GM21423 (cell line): ENCODE measurements around the gene POU2F3.
"Not testable (repeated sequence)": the region's sequence is repeated elsewhere in the genome, so short reads cannot be mapped to it uniquely, and the experiment has no call there.

Experiments
- ATAC-seq: cut with Tn5 transposase; IDR thresholded peaks from one replicate; pipeline ENCODE4 v1.9.1; 2021; ENCODE audit warnings: mild to moderate bottlenecking, moderate library complexity; ENCODE audit not compliant: unreplicated experiment

POU2F3 gene

GRCh38 chr11:120248551-120249278, 8.8 kb downstream of the POU2F3 start:
- peak; percentile 55 for ATAC-seq

GRCh38 chr11:120249279-120250262, 9.6 kb downstream of the POU2F3 start:
- ATAC-seq, result no peak

GRCh38 chr11:120253377-120253776, 13.4 kb downstream of the POU2F3 start:
- not testable (repeated sequence) for ATAC-seq

GRCh38 chr11:120254788-120255518, 15.0 kb downstream of the POU2F3 start:
- no peak for ATAC-seq

GRCh38 chr11:120255519-120255866, 15.6 kb downstream of the POU2F3 start:
- no peak for ATAC-seq

GRCh38 chr11:120256178-120256577, 16.2 kb downstream of the POU2F3 start:
- no peak for ATAC-seq

- ATAC-seq, result no peak
These were observed 16.8 kb downstream of the POU2F3 start for GRCh38 chr11:120256779-120257178.

- no peak for ATAC-seq
These were observed 17.4 kb downstream of the POU2F3 start for GRCh38 chr11:120257346-120257745.

GRCh38 chr11:120258661-120259060, 18.7 kb downstream of the POU2F3 start:
- ATAC-seq, result no peak

GRCh38 chr11:120259241-120259640, 19.3 kb downstream of the POU2F3 start:
- no peak for ATAC-seq

GRCh38 chr11:120259988-120260565, 20.1 kb downstream of the POU2F3 start:
- ATAC-seq, result no peak

GRCh38 chr11:120260616-120261015, 20.7 kb downstream of the POU2F3 start:
- no peak for ATAC-seq

- no peak for ATAC-seq
These were observed 21.4 kb downstream of the POU2F3 start for GRCh38 chr11:120261321-120261720.

GRCh38 chr11:120261931-120262330, 22.0 kb downstream of the POU2F3 start:
- ATAC-seq, result no peak

GRCh38 chr11:120267319-120267718, 27.4 kb downstream of the POU2F3 start:
- no peak for ATAC-seq

- no peak for ATAC-seq
These were observed 28.7 kb downstream of the POU2F3 start for GRCh38 chr11:120268686-120269085.

- ATAC-seq, result no peak
These were observed 30.4 kb downstream of the POU2F3 start for GRCh38 chr11:120270386-120270785.

- ATAC-seq, result no peak
These were observed 31.7 kb downstream of the POU2F3 start for GRCh38 chr11:120271672-120272071.

GRCh38 chr11:120272303-120272702, 32.4 kb downstream of the POU2F3 start:
- ATAC-seq, result no peak

- no peak for ATAC-seq
These were observed 33.5 kb downstream of the POU2F3 start for GRCh38 chr11:120273432-120273831.

GRCh38 chr11:120273956-120274355, 34.0 kb downstream of the POU2F3 start:
- not testable (repeated sequence) for ATAC-seq
